ENCODE measurements around the gene NCBP2.

The NCBP2 gene

GRCh38 chr3:196942226-196942914 lies at the start of gene NCBP2:
TSS of gene NCBP2 (minus strand) at chr3:196942528. CDS start at chr3:196942503, 25 bp downstream.
- no peak for TF ChIP-seq ZNF274 (IDR thresholded peaks at IDR 0.05; ENCODE audit: low read depth, low read length)

DNA sequence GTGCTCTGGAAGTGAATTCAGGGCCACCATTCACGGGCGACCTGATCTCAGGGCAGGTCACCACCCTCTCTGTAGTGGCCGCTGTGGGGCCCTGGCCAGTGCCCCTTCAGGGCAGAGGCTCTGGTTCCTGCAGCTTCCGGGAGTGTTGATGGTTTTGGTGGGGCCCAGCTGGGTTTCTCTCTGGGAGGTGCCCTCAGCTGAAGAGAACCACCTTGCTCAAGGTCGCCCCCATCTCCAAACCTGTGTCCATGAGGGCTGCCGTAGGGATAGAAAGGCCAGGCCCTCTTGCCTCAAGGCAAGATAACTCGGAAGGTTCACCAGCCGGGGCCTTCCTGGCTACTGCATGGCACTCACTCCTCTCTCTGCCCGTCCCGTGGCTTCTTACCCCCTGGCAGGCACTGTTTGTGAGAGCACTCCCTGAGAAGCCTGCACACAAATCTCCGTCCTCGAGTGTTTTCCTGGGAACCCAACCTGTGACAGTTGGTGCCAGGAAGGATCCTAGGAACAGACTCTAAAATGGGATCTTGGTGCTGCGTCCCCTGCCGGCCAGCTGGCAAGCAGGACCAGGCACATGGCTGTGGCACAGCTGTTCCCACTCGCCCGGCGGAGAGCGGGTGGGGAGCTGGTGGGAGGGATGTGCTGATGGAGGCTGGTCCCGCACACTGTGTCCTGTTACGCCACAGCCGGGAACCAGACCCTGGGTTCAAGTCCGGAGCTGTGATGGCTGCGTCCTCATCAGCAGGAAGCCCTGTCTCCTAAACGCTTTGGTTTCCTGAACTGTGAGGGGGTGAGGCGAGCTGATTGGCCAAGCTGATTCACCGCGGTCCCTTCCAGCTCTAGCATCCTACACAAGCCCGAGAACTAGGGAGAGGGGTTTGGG lies 49.5 kb upstream of the NCBP2 start:
- no peak for TF ChIP-seq ZNF274 (IDR thresholded peaks at IDR 0.05; ENCODE audit: low read depth, low read length)

More at GRCh38 chr3:196942226-196942914, at the start of gene NCBP2:
- H3K4me3 ChIP-seq (ENCODE audit: low read length): peak within 1 kb of the TSS; percentile 98

DNA sequence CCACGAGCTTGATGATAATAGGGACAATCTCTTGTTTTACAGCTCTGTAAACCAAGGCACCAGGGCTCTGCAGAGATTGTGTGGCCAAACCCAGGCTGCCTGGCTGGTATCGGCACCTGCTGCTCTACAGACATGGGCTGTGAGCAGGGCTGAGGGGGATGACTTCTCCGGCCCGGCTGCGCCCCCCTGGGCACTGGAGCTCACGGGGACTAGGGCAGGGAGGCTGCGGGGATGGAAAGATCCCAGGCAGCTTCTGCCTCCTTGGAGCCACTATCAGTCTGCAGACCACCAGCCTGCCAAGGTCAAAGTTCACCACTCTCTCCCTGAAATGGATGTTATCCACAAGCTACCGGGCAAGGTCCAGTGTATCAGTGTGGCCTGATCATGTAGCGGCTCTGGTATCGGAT lies 48.3 kb upstream of the NCBP2 start:
- no peak for TF ChIP-seq ZNF274 (IDR thresholded peaks at IDR 0.05; ENCODE audit: low read depth, low read length)
- H3K4me3 ChIP-seq (ENCODE audit: low read length): no peak overlapping the region

More for the DNA sequence above, 49.5 kb upstream of the NCBP2 start:
- no peak overlapping the region for H3K4me3 ChIP-seq (ENCODE audit: low read length)

DNA sequence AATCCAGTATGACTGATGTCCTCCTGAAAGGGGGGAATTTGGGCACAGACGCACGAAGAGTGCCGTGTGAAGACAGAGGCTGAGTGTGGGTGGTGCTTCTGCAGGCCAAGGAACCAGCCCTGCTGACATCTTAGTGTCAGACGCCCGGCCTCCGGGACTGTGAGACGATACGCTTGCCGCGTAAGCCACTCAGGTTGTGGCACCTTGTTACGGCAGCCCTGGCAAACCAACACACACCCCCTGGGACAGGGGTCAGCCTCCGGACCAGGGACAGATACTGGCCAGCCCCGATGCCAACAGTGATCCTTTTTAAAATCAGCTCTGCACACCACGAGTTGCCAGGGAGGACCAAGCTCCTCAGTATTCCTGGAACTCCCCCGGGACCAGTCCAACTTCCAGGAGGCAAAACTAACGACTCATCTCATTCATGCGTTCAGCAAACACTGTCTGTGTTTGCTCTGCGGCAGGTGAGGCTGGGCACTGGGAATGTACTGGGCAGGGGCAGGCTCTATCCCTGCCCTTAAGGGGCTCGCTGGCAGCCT lies 47.5 kb upstream of the NCBP2 start:
- no peak overlapping the region for H3K4me3 ChIP-seq (ENCODE audit: low read length)
- no peak for TF ChIP-seq ZNF274 (IDR thresholded peaks at IDR 0.05; ENCODE audit: low read depth, low read length)

DNA sequence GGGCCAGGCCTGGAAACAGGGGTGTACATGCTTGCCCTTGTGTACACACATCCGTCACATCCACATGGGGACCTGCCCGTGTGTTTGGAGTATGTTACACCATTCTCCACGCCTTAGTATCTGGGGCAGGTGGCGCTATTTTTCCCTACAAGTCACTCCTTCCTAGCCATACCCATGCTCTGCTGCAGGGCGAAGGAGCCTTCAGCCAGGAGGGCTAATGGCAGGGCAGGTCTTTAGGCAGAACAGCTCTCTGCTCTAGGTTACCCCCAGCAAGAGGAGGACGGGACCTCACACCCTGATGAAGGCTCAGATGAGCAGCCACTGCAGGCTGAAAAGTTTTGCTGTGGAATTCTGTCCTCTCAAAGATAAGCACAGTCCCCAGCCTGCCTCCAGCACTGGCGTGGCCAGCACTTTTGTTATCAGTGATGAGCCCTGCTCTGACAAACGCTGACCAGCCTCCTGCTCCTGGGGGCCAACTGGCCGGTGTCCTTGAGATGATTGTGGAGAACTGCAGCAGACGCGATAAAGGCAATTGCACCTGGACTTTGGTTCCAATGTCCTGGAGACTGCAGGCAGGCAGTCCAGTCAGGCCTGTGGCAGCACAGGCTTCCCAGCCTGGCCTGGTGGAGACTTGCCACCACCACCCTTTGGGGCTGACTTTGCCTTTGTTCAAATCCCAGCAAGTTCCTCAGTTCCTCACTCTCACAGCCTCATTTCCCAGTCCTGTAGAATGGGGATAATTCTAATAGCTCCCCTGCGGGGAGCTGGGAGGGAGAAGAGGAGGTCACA lies 46.1 kb upstream of the NCBP2 start:
- H3K4me3 ChIP-seq (ENCODE audit: low read length): no peak overlapping the region
- TF ChIP-seq ZNF274 (IDR thresholded peaks at IDR 0.05; ENCODE audit: low read depth, low read length): no peak

DNA sequence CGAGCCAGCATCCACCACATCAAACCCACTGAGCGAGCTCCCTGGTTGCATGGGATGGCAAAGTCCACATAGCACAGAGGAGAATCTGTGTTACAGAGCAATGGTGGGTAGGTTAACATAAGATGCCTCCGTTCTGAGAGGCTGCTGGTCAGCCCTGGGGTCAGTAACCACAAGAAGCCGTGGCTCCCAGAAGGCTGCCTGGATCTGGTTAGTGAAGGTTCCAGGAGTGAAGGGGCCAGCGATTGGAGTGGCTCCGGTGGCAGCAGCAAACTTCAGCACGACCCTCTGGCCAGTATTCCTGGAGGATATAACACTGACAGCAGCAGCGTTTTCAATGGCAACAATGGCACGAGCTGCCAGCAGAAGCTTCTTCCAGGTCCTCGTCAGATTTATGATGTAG lies 44.7 kb upstream of the NCBP2 start:
- H3K4me3 ChIP-seq (ENCODE audit: low read length): no peak overlapping the region
- no peak for TF ChIP-seq ZNF274 (IDR thresholded peaks at IDR 0.05; ENCODE audit: low read depth, low read length)

DNA sequence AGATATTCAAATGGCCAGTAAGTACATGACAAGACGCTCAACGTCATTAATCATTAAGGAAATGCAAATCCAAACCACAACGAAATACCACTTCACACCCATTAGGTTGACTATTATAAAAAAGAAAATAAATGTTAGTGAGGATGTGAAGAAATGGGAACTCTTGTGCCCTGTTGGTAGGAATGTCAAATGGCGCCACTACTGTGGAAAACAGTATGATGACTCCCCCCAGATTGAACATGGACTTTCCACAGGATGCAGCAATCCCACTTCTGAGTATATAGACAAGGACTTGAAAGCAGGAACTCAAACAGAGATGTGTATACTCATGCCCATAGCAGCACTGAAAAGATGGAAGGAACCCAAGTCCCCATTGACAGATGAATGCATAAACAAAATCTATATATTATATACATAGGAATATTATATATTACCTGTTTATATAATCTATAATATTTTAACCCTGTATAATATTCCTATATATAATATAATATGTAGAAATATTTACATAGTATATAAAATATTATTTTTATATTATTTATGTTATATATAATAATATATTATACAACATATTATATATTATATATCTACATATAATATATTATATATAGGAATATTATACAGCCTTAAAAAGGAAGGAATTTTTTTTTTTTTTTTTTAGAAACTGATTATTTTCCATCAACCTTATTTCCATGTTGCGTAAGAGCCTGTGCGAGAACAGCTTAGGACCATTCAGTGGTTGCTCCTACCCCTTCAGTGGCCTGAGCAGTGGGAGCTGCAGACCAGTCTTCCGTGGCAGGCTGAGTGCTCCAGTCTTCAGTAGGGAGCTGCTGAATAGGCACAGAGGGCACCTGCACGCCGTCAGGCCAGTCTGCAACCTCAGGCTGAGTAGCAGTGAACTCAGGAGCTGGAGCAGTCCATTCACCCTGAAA lies 43.9 kb upstream of the NCBP2 start:
- no peak overlapping the region for H3K4me3 ChIP-seq (ENCODE audit: low read length)
- TF ChIP-seq ZNF274 (IDR thresholded peaks at IDR 0.05; ENCODE audit: low read depth, low read length): no peak

- no peak overlapping the region for H3K4me3 ChIP-seq (ENCODE audit: low read length)
- no peak for TF ChIP-seq ZNF274 (IDR thresholded peaks at IDR 0.05; ENCODE audit: low read depth, low read length)
Observed at GRCh38 chr3:196985298-196985697, 43.0 kb upstream of the NCBP2 start.

DNA sequence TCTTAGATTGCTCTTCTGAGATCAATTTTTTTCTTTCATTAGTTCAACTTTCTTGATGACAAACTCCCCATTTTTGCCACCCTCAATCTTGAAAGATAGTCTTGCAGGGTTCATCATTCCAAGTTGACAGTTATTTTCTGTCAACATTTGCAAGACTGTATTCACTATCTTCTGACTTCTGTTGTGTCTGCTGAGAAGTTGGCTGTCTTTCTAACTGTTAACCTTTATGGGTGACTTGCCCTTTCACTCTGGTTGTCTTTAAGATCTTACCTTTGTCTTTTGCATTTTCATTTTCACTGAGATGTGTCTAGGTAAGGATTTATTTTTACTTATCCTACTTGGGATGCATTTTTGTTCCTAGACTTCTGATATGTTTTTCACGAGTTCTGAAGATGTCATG lies 40.9 kb upstream of the NCBP2 start:
- no peak for TF ChIP-seq ZNF274 (IDR thresholded peaks at IDR 0.05; ENCODE audit: low read depth, low read length)

DNA sequence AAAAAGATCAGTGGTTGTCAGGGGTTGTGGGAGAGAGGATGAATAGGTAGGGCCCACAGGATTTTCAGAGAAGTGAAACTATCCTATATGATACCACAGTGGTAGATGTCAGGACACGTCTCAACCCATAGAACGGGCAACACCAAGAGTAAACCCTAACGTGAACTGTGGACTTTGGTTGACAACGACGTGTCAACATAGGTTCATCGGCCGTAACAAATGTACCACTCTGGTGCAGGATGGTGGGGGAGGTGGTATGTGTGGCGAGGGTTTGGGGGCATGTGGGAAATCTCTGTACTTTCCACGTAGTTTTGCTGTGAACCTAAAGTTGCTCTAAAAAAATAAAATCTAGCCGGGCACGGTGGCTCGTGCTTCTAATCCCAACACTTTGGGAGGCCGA lies 39.3 kb upstream of the NCBP2 start:
- no peak overlapping the region for H3K4me3 ChIP-seq (ENCODE audit: low read length)
- no peak for TF ChIP-seq ZNF274 (IDR thresholded peaks at IDR 0.05; ENCODE audit: low read depth, low read length)

More for the DNA sequence above, 40.9 kb upstream of the NCBP2 start:
- no peak overlapping the region for H3K4me3 ChIP-seq (ENCODE audit: low read length)

DNA sequence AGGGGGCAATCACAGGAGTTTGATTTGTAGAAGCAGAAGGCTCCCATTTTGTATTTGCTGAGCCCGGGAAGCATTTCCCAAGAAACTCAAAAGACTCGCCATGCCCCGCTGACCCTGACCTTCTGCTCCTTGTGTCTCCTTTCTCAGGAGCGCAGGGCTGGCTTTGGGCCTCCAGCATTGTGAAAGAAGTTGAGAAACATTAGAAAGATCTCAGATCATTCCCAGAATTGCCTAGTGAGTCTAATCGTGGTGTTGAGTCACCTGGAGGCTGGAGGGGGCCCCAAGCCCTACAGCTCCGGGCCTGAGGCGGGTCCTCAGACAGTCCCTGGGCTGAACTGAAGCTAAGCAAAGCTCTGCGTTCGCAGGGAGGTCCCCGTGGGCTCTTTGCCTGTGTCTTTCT lies 37.2 kb upstream of the NCBP2 start:
- no peak for TF ChIP-seq ZNF274 (IDR thresholded peaks at IDR 0.05; ENCODE audit: low read depth, low read length)

DNA sequence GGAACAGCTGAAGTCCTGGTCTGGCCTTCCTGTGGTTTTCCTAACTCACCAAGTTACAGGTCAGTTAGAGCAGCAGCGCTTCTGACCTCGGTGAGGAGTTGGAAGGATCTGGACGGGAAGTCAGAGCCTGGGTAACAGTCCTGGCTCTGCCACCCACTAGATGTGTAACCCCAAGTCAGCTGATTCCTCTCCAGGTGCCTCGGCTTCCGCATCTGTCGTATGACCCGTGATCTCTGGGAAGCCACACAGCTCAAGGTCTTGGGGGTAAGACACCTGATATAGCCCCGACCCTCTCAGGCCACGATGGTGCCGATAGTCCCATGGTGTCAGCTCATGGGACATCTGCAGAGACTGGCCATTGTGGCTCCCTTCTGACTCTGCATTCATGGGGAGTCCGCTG lies 34.6 kb upstream of the NCBP2 start:
- no peak for TF ChIP-seq ZNF274 (IDR thresholded peaks at IDR 0.05; ENCODE audit: low read depth, low read length)
- H3K4me3 ChIP-seq (ENCODE audit: low read length): no peak overlapping the region

More for the DNA sequence above, 37.2 kb upstream of the NCBP2 start:
- H3K4me3 ChIP-seq (ENCODE audit: low read length): no peak overlapping the region

DNA sequence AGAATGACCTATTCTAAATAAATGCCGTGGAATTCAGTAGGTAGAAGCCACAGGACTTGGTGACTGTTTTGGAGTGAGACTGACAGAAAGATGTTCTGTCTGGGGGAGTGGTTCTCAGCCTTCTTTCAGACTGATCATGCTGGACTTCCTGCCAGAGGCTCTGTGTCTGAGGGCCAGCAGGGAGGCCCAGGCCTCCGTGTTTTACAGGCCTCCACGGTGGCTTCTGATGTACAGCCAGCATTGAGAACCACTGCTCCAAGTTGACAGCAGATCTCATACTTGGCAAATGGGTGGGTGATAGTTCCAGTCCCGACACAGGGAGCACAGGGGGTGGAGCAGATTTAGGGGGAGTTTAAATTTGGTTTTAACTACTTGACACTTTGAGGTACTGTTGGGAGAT lies 33.0 kb upstream of the NCBP2 start:
- TF ChIP-seq ZNF274 (IDR thresholded peaks at IDR 0.05; ENCODE audit: low read depth, low read length): no peak
- H3K4me3 ChIP-seq (ENCODE audit: low read length): no peak overlapping the region

All from GM08714 (cell line).